Esophagus squamous epithelium (tissue), 4 donors: ENCODE measurements around the gene SLC4A9.

Experiments
- POLR2A ChIP-seq, 4 donors: fragments of 450-650 bp; IDR thresholded peaks; one replicate each; pipeline ENCODE4 v1.6.1; 2017; ENCODE audit warnings: antibody characterized with exemption in 4 of 4, mild to moderate bottlenecking in 4 of 4, moderate library complexity in 3 of 4
- TF ChIP-seq, protein P1 (sequence below), 6 experiments: fragments of 450-650 bp in 4 of 6; fragments of 200-600 bp in 2 of 6; sonication (generic) in 2 of 6; IDR thresholded peaks; one replicate each; pipeline ENCODE4 v1.5.1; 2016 to 2019; ENCODE audit warnings: antibody characterized with exemption in 6 of 6, mild to moderate bottlenecking in 4 of 6, moderate library complexity in 4 of 6

DNA sequence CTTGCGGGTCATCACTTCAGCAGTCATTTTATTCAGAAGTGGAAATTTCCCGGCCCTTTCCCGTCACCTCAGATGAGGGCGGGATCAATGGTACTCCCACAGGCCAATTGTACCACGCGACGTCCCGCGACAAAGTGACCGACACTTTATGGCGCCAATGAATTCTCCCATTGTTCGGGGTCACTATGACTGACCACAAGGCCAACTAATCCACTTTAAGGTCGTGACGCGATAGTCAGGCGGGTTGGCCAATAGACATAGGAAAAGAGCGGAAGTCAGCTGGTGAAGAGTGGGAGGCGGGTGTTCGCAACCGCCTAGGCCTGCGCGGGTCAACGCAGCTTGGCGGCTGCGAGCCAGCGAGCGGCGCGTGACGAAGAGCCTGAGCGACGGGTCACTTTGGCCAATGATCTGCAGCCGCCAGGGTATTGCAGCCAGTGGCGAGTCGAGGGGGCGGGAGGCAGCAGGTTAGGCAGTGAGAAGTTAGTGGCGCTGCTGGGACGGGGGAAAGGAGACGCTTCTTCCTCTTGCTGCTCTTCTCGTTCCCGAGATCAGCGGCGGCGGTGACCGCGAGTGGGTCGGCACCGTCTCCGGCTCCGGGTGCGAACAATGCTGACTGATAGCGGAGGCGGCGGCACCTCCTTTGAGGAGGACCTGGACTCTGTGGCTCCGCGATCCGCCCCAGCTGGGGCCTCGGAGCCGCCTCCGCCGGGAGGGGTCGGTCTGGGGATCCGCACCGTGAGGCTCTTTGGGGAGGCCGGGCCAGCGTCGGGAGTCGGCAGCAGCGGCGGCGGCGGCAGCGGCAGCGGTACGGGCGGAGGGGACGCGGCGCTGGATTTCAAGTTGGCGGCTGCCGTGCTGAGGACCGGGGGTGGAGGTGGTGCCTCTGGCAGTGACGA is 41.6 kb downstream of the SLC4A9 start, which contains the start of gene ANKHD1:
- TF ChIP-seq POLR2A (IDR thresholded peaks at IDR 0.05): peak in 3 of 4 donors; percentile 95 to 100 (median 98)
- TF ChIP-seq, protein P1, sequence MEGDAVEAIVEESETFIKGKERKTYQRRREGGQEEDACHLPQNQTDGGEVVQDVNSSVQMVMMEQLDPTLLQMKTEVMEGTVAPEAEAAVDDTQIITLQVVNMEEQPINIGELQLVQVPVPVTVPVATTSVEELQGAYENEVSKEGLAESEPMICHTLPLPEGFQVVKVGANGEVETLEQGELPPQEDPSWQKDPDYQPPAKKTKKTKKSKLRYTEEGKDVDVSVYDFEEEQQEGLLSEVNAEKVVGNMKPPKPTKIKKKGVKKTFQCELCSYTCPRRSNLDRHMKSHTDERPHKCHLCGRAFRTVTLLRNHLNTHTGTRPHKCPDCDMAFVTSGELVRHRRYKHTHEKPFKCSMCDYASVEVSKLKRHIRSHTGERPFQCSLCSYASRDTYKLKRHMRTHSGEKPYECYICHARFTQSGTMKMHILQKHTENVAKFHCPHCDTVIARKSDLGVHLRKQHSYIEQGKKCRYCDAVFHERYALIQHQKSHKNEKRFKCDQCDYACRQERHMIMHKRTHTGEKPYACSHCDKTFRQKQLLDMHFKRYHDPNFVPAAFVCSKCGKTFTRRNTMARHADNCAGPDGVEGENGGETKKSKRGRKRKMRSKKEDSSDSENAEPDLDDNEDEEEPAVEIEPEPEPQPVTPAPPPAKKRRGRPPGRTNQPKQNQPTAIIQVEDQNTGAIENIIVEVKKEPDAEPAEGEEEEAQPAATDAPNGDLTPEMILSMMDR (IDR thresholded peaks at IDR 0.05): peak in 2 of 6 experiments; percentile 19 to 23
